ENCODE results near the gene VAMP1.

DNA sequence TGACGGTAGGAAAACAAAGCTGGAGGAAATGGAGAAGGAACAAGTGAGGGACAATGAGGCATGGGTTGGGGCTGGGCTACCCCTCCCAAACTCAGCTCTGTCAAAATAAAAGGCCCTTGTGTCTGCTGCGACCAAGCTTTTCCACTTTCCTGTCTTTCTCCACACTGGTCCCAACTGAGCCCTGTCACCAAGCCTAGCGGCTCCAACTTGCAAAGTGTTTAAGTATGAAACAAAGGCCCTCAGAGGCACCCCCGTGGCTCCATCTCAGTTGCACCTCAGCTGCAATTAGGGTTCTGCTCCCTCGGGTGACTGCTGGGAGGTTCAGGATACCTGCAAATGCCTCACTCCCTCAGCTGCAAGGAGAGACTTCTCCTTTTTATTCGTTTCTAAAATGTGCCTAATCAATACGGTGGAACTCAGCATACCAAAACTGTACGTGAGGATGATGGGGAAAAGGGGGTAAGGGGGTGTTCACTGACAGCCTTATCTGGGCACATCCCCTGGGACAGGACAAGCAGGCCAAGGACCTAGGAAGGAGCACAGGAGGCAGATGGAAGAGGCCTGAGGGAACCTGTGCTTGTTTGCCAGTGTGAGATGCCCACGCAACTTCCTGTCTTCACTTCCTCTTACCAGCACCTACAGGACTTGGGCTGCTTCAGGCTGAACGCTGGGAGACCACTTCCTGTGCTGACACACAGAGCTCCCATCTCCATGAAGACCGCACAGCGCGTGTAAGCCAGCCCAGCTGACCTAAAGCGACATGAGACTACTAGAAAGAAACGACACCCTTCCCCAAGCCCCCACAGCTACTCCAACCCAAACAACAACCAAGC is 8.9 kb downstream of the VAMP1 start:
- TF ChIP-seq, protein P1, sequence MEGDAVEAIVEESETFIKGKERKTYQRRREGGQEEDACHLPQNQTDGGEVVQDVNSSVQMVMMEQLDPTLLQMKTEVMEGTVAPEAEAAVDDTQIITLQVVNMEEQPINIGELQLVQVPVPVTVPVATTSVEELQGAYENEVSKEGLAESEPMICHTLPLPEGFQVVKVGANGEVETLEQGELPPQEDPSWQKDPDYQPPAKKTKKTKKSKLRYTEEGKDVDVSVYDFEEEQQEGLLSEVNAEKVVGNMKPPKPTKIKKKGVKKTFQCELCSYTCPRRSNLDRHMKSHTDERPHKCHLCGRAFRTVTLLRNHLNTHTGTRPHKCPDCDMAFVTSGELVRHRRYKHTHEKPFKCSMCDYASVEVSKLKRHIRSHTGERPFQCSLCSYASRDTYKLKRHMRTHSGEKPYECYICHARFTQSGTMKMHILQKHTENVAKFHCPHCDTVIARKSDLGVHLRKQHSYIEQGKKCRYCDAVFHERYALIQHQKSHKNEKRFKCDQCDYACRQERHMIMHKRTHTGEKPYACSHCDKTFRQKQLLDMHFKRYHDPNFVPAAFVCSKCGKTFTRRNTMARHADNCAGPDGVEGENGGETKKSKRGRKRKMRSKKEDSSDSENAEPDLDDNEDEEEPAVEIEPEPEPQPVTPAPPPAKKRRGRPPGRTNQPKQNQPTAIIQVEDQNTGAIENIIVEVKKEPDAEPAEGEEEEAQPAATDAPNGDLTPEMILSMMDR (conservative IDR thresholded peaks at IDR 0.05; ENCODE audit: low read depth, low read length) = no peak
- TF ChIP-seq EZH2 (IDR thresholded peaks at IDR 0.05; ENCODE audit: low read length, unreplicated experiment) = no peak
- no peak for TF ChIP-seq EZH2phosphoT487 (IDR thresholded peaks at IDR 0.05; ENCODE audit: borderline replicate concordance, low read length)
